Mesendoderm (in vitro differentiated cells): Measurements from ENCODE around the gene S100A12.

Experiments used
- DNase-seq: peaks from one replicate; pipeline ENCODE4 v3.0.0; 2013
- H2AK5ac ChIP-seq: 2 replicates; pipeline ENCODE4 v1.6.1; 2013; ENCODE audit warnings: low read length, inconsistent platforms
- H2BK120ac ChIP-seq: 2 replicates; pipeline ENCODE4 v1.6.1; 2013; ENCODE audit warnings: low read depth, mild to moderate bottlenecking, low read length, moderate library complexity, mixed read lengths
- H2BK15ac ChIP-seq: replicated peaks from 2 replicates; pipeline ENCODE4 v1.6.1; 2013; ENCODE audit warnings: low read depth, mild to moderate bottlenecking, moderate library complexity
- H2BK5ac ChIP-seq: 2 replicates; pipeline ENCODE4 v1.6.1; 2013; ENCODE audit warnings: low read length, inconsistent platforms
- H3K18ac ChIP-seq: 2 replicates; pipeline ENCODE4 v1.6.1; 2013; ENCODE audit warnings: mild to moderate bottlenecking, low read length, mixed read lengths
- H3K23ac ChIP-seq: one replicate; pipeline ENCODE4 v1.6.1; 2013; ENCODE audit warnings: low read length
- H3K27ac ChIP-seq: 2 replicates; pipeline ENCODE4 v1.5.1; 2013; ENCODE audit warnings: low read depth, mild to moderate bottlenecking, inconsistent platforms, low read length, moderate library complexity
- H3K27me3 ChIP-seq: 2 replicates; pipeline ENCODE4 v1.6.1; 2013; ENCODE audit warnings: low read length, control low read depth, mild to moderate bottlenecking, inconsistent platforms; ENCODE audit not compliant: insufficient read depth, poor library complexity
- H3K36me3 ChIP-seq: 2 replicates; pipeline ENCODE4 v1.6.1; 2013; ENCODE audit warnings: low read length, inconsistent platforms; ENCODE audit not compliant: control insufficient read depth, insufficient read depth
- H3K4ac ChIP-seq: one replicate; pipeline ENCODE4 v1.6.1; 2013; ENCODE audit warnings: low read depth, mild to moderate bottlenecking, low read length, moderate library complexity
- H3K4me1 ChIP-seq: 2 replicates; pipeline ENCODE4 v1.6.1; 2013; ENCODE audit warnings: low read depth, low read length, inconsistent platforms; ENCODE audit not compliant: control insufficient read depth
- H3K4me2 ChIP-seq: 2 replicates; pipeline ENCODE4 v1.6.1; 2013; ENCODE audit warnings: low read length
- H3K4me3 ChIP-seq: 2 replicates; pipeline ENCODE4 v1.5.1; 2013; ENCODE audit warnings: mild to moderate bottlenecking, low read length
- H3K56ac ChIP-seq: one replicate; pipeline ENCODE4 v1.6.1; 2013; ENCODE audit warnings: low read length
- H3K79me1 ChIP-seq: 2 replicates; pipeline ENCODE4 v1.6.1; 2013; ENCODE audit warnings: low read length, inconsistent platforms
- H3K79me2 ChIP-seq: 2 replicates; pipeline ENCODE4 v1.6.1; 2013; ENCODE audit warnings: mild to moderate bottlenecking, low read length; ENCODE audit not compliant: control insufficient read depth, insufficient read depth
- H3K9ac ChIP-seq: 2 replicates; pipeline ENCODE4 v1.6.1; 2013; ENCODE audit warnings: low read length, inconsistent platforms
- H4K5ac ChIP-seq: one replicate; pipeline ENCODE4 v1.6.1; 2013; ENCODE audit warnings: low read length
- H4K8ac ChIP-seq: one replicate; pipeline ENCODE4 v1.6.1; 2013; ENCODE audit warnings: low read depth, mild to moderate bottlenecking, control low read depth, low read length, moderate library complexity
- WGBS: extraction: QIAGEN DNeasy Blood & Tissue Kit; methylation state at CpG from one replicate; pipeline ENCODE4 v1.1.7; 2013; ENCODE audit warnings: low lambda C conversion rate, missing lambda C conversion rate; ENCODE audit not compliant: insufficient coverage; ENCODE audit errors: extremely low coverage; 5-methylcytosine and 5-hydroxymethylcytosine counted together

S100A12 gene

GRCh38 chr1:153390938-153391710 lies 15.7 kb upstream of the S100A12 start, which contains the start of gene S100A8:
TSS of gene S100A8 (minus strand) at chr1:153391073. CDS start at chr1:153390535, 538 bp downstream.
- H3K56ac ChIP-seq, result no peak within 1 kb of the TSS
- H3K27me3 ChIP-seq, result no peaks in the 10 kb centered on the region
- H3K4ac ChIP-seq, result no peak within 1 kb of the TSS
- no peaks in the 10 kb centered on the region for H3K4me1 ChIP-seq
- DNase-seq, result no peak
- H3K79me1 ChIP-seq, result no peaks in the 10 kb centered on the region
- H3K4me3 ChIP-seq, result no peak within 1 kb of the TSS
- no peak within 1 kb of the TSS for H2BK15ac ChIP-seq
- no peak within 1 kb of the TSS for H3K27ac ChIP-seq
- no peak within 1 kb of the TSS for H2AK5ac ChIP-seq
- H2BK5ac ChIP-seq, result no peak within 1 kb of the TSS
- no peak within 1 kb of the TSS for H2BK120ac ChIP-seq
- H4K5ac ChIP-seq, result no peak within 1 kb of the TSS
- no peak within 1 kb of the TSS for H3K18ac ChIP-seq
- no peaks in the 10 kb centered on the region for H3K36me3 ChIP-seq
- no peak within 1 kb of the TSS for H4K8ac ChIP-seq
- H3K4me2 ChIP-seq, result no peak within 1 kb of the TSS
- H3K23ac ChIP-seq, result no peak within 1 kb of the TSS
- H3K79me2 ChIP-seq, result no peaks in the 10 kb centered on the region
- no CpG with 5 or more reads among the region's 7 CpGs for WGBS
- no peak within 1 kb of the TSS for H3K9ac ChIP-seq

GRCh38 chr1:153389973-153390879 lies 14.8 kb upstream of the S100A12 start:
- Histone ChIP-seq H3K18ac (no peak overlapping the region), H2BK5ac (no peak overlapping the region), H3K79me2 (no peaks in the 10 kb centered on the region), H4K5ac (no peak overlapping the region), H3K36me3 (no peaks in the 10 kb centered on the region), H3K4me3 (no peak overlapping the region), H2AK5ac (no peak overlapping the region), H2BK120ac (no peak overlapping the region), H3K4ac (no peak overlapping the region), H3K4me2 (no peak overlapping the region), H4K8ac (no peak overlapping the region), H3K56ac (no peak overlapping the region), H3K4me1 (no peaks in the 10 kb centered on the region), H3K27ac (no peak overlapping the region), H3K79me1 (no peaks in the 10 kb centered on the region), H3K27me3 (no peaks in the 10 kb centered on the region), H2BK15ac (no peak overlapping the region), H3K23ac (no peak overlapping the region), H3K9ac (no peak overlapping the region)
- no peak for DNase-seq
- no CpG with 5 or more reads among the region's 17 CpGs for WGBS

GRCh38 chr1:153389401-153389800 lies 14.0 kb upstream of the S100A12 start:
- no peak for DNase-seq
- Histone ChIP-seq H2BK15ac (no peak overlapping the region), H3K4me3 (no peak overlapping the region), H3K4me1 (no peaks in the 10 kb centered on the region), H3K4ac (no peak overlapping the region), H3K79me1 (no peaks in the 10 kb centered on the region), H3K79me2 (no peaks in the 10 kb centered on the region), H3K18ac (no peak overlapping the region), H3K9ac (no peak overlapping the region), H3K4me2 (no peak overlapping the region), H3K36me3 (no peaks in the 10 kb centered on the region), H4K8ac (no peak overlapping the region), H4K5ac (no peak overlapping the region), H2AK5ac (no peak overlapping the region), H3K27me3 (no peaks in the 10 kb centered on the region), H3K56ac (no peak overlapping the region), H2BK120ac (no peak overlapping the region), H3K27ac (no peak overlapping the region), H3K23ac (no peak overlapping the region), H2BK5ac (no peak overlapping the region)
- no CpG with 5 or more reads among the region's 1 CpG for WGBS

GRCh38 chr1:153387785-153388184 lies 12.4 kb upstream of the S100A12 start:
- no peak overlapping the region for H3K4me3 ChIP-seq
- H4K5ac ChIP-seq, result no peak overlapping the region
- H3K79me1 ChIP-seq, result no peaks in the 10 kb centered on the region
- no peaks in the 10 kb centered on the region for H3K36me3 ChIP-seq
- H3K18ac ChIP-seq, result no peak overlapping the region
- DNase-seq, result no peak
- no peak overlapping the region for H2BK15ac ChIP-seq
- H2AK5ac ChIP-seq, result no peak overlapping the region
- H3K27me3 ChIP-seq, result no peaks in the 10 kb centered on the region
- no peak overlapping the region for H3K56ac ChIP-seq
- no CpG with 5 or more reads among the region's 4 CpGs for WGBS
- H3K9ac ChIP-seq, result no peak overlapping the region
- no peak overlapping the region for H4K8ac ChIP-seq
- H3K79me2 ChIP-seq, result no peaks in the 10 kb centered on the region
- no peak overlapping the region for H3K4ac ChIP-seq
- no peak overlapping the region for H3K27ac ChIP-seq
- H3K4me1 ChIP-seq, result no peaks in the 10 kb centered on the region
- H2BK5ac ChIP-seq, result no peak overlapping the region
- H2BK120ac ChIP-seq, result no peak overlapping the region
- no peak overlapping the region for H3K23ac ChIP-seq
- H3K4me2 ChIP-seq, result no peak overlapping the region

GRCh38 chr1:153387001-153387400 lies 11.6 kb upstream of the S100A12 start:
- H3K4me1 ChIP-seq, result no peaks in the 10 kb centered on the region
- no peak overlapping the region for H4K8ac ChIP-seq
- no peak overlapping the region for H3K18ac ChIP-seq
- H2BK120ac ChIP-seq, result no peak overlapping the region
- H3K36me3 ChIP-seq, result no peaks in the 10 kb centered on the region
- no peak overlapping the region for H3K23ac ChIP-seq
- H4K5ac ChIP-seq, result no peak overlapping the region
- no peak overlapping the region for H3K4me2 ChIP-seq
- no peaks in the 10 kb centered on the region for H3K79me2 ChIP-seq
- no CpG with 5 or more reads among the region's 4 CpGs for WGBS
- H3K79me1 ChIP-seq, result no peaks in the 10 kb centered on the region
- H2AK5ac ChIP-seq, result no peak overlapping the region
- H3K9ac ChIP-seq, result no peak overlapping the region
- no peak overlapping the region for H3K4me3 ChIP-seq
- no peak overlapping the region for H2BK15ac ChIP-seq
- no peak overlapping the region for H3K27ac ChIP-seq
- no peak overlapping the region for H3K4ac ChIP-seq
- no peak for DNase-seq
- H2BK5ac ChIP-seq, result no peak overlapping the region
- H3K56ac ChIP-seq, result no peak overlapping the region
- no peaks in the 10 kb centered on the region for H3K27me3 ChIP-seq
